Sigmoid colon (tissue), 7 donors: ENCODE measurements around the gene USF1. TPM values are rescaled to one million over a fixed set of nuclear protein-coding genes. Genes with fewer than 3 reads are reported as not detected.

Experiments
- DNase-seq: peaks from one replicate; pipeline ENCODE4 v3.0.0-alpha.2; 2019
- H3K27ac ChIP-seq, 4 donors: fragments of 200-600 bp; sonication (generic); one replicate each; pipeline ENCODE4 v1.5.1; 2016 to 2019; ENCODE audit warnings: mild to moderate bottlenecking in 1 of 4
- H3K27me3 ChIP-seq, 3 donors: fragments of 200-600 bp; sonication (generic); one replicate each; pipeline ENCODE4 v1.5.1; 2019; ENCODE audit warnings: mild to moderate bottlenecking in 1 of 3
- H3K36me3 ChIP-seq, 4 donors: fragments of 200-600 bp; sonication (generic); one replicate each; pipeline ENCODE4 v1.5.1; 2016 to 2019
- H3K4me1 ChIP-seq, 4 donors: fragments of 200-600 bp; sonication (generic); one replicate each; pipeline ENCODE4 v1.5.1; 2017 to 2019
- H3K4me3 ChIP-seq, 4 donors: fragments of 200-600 bp; sonication (generic); one replicate each; pipeline ENCODE4 v1.5.1; 2017 to 2019; ENCODE audit warnings: mild to moderate bottlenecking in 2 of 4, moderate library complexity in 1 of 4
- H3K9me3 ChIP-seq, 4 donors: fragments of 200-600 bp in 3 of 4; sonication (generic) in 3 of 4; one replicate each; pipeline versions ENCODE4 v1.5.1 to v1.6.1; 2013 to 2019
- EP300 ChIP-seq, 4 donors: sonication (generic); formaldehyde crosslinking; IDR thresholded peaks; one replicate each; pipeline ENCODE4 v1.6.1; 2017; ENCODE audit warnings: antibody characterized with exemption in 4 of 4
- POLR2A ChIP-seq, 2 donors: fragments of 450-650 bp; IDR thresholded peaks; one replicate each; pipeline ENCODE4 v1.6.1; 2016; ENCODE audit warnings: antibody characterized with exemption in 2 of 2, mild to moderate bottlenecking in 2 of 2, moderate library complexity in 2 of 2
- POLR2AphosphoS5 ChIP-seq, 4 donors: sonication (generic); formaldehyde crosslinking; IDR thresholded peaks; one replicate each; pipeline ENCODE4 v1.6.1; 2017; ENCODE audit warnings: antibody characterized with exemption in 4 of 4
- WGBS, 2 donors: extraction: QIAGEN DNeasy Blood & Tissue Kit; methylation state at CpG; one replicate each; pipeline ENCODE4 v1.1.7; 2013; 5-methylcytosine and 5-hydroxymethylcytosine counted together
- intact Hi-C: fragments of 100-400 bp; cut with DNase I; formaldehyde crosslinking; loops from one replicate; pipeline ENCODE4 v1.15.1; 2023
- polyA plus RNA-seq, 3 donors: library from polyadenylated mRNA; stranded (reverse); fragments of 200-250 nt; gene quantifications; one replicate each; pipeline ENCODE4 v1.2.3, GENCODE V29; 2013
- total RNA-seq, 4 donors: library from RNA; depleted of rRNA; stranded (reverse); fragments of >200 nt; gene quantifications; one replicate each; pipeline ENCODE4 v1.1.0, GENCODE V29; 2016
- TF ChIP-seq, protein P1 (sequence below), 4 experiments: fragments of 450-650 bp in 3 of 4; fragments of 200-600 bp in 1 of 4; IDR thresholded peaks; one replicate each; pipeline ENCODE4 v1.5.1; 2016 to 2019; ENCODE audit warnings: antibody characterized with exemption in 4 of 4, mild to moderate bottlenecking in 3 of 4, moderate library complexity in 2 of 4
- donor health status: healthy with polysubstance abuse.
- donor health status: Bipolar disorder and iron deficiency.
- donor health status: healthy.

Gene USF1
- total and polyA plus RNA-seq, 7 donors = 25.8 to 84.6 (median 62.4) TPM

DNA sequence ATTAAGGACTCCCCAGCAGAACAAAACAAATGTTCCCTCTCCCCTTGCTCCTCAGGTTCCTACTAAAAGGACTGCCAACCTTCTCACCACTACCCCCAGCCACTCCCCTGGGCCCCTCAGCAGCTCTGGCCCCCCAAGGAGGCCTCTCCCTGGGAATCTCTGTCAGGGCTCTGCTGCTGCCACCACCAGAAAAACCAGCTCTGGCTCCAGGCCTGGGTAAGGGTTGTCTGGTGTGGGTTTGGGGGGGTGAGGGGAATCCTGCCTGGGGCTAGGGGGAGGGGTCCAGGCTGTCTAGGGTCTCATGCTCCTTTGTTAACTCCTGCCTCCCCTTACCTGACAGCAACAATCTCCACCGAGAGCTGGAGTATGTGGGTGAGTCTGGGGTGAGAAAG lies 38.8 kb upstream of the USF1 start:
- H3K9me3 ChIP-seq = no peaks in the 10 kb centered on the region
- no peak overlapping the region for H3K4me3 ChIP-seq
- WGBS, 2 donors = 90 to 100% methylated on average over 1 of the region's 1 CpG
- no peaks in the 10 kb centered on the region for H3K36me3 ChIP-seq
- H3K27ac ChIP-seq = no peak overlapping the region
- H3K4me1 ChIP-seq = no peaks in the 10 kb centered on the region
- TF ChIP-seq POLR2A (IDR thresholded peaks at IDR 0.05) = no peak
- H3K27me3 ChIP-seq = peaks cover 0 to under 1% (median 0%) of the 10 kb centered on the region in 3 donors
- intact Hi-C loops = no loop called here
- DNase-seq = no peak

DNA sequence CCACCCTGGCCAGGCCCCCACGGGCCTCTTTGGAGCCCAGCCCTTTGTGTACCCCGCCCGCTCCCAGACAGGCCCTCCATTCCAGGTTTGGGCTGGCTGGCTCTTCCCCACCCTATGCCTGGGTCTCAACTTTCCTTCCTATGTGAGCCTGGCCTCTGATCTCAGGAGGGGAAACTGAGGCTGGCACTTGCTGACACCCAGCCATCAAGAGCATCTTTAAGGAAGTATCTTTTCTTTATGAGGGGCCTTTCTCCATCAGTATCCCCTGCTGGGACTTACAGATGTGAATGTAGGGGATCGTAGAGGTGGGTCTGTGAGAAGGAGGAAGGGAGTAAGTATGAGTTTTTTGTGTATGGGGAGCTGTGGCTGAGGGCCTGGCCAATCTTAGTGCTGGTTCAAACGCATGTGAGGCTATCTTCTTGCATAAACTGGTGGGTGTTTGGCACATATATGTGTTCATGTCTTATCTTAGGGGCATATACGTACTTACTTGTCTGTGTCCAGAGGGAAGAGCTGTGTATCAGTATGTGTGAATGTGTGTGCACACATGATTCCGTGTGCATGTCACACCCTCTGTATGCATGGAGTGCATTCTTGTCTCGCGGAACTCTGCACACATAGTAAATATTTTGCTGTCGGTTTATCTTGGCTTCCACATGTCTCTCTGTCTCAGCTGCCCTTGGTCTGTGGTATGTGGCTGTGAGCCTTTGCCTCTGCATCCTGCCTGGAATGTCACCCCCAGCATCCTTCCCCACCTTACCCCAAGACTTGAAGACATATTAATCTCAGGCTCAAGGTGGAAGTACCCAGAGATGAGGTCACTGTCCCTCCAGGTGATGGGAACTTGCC lies 38.2 kb upstream of the USF1 start:
- no peak overlapping the region for H3K27ac ChIP-seq
- no peaks in the 10 kb centered on the region for H3K4me1 ChIP-seq
- no peaks in the 10 kb centered on the region for H3K9me3 ChIP-seq
- TF ChIP-seq, protein P1, sequence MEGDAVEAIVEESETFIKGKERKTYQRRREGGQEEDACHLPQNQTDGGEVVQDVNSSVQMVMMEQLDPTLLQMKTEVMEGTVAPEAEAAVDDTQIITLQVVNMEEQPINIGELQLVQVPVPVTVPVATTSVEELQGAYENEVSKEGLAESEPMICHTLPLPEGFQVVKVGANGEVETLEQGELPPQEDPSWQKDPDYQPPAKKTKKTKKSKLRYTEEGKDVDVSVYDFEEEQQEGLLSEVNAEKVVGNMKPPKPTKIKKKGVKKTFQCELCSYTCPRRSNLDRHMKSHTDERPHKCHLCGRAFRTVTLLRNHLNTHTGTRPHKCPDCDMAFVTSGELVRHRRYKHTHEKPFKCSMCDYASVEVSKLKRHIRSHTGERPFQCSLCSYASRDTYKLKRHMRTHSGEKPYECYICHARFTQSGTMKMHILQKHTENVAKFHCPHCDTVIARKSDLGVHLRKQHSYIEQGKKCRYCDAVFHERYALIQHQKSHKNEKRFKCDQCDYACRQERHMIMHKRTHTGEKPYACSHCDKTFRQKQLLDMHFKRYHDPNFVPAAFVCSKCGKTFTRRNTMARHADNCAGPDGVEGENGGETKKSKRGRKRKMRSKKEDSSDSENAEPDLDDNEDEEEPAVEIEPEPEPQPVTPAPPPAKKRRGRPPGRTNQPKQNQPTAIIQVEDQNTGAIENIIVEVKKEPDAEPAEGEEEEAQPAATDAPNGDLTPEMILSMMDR (IDR thresholded peaks at IDR 0.05) = no peak
- no peak for TF ChIP-seq POLR2AphosphoS5 (IDR thresholded peaks at IDR 0.05)
- no peak for TF ChIP-seq POLR2A (IDR thresholded peaks at IDR 0.05)
- no peak for TF ChIP-seq EP300 (IDR thresholded peaks at IDR 0.05)
- H3K27me3 ChIP-seq = peaks cover 0 to 4% (median 0%) of the 10 kb centered on the region in 3 donors
- intact Hi-C loops = no loop called here
- H3K36me3 ChIP-seq = no peaks in the 10 kb centered on the region
- WGBS, 2 donors = 44 to 73% methylated on average over 10 of the region's 10 CpGs
- no peak overlapping the region for H3K4me3 ChIP-seq
- DNase-seq = no peak

DNA sequence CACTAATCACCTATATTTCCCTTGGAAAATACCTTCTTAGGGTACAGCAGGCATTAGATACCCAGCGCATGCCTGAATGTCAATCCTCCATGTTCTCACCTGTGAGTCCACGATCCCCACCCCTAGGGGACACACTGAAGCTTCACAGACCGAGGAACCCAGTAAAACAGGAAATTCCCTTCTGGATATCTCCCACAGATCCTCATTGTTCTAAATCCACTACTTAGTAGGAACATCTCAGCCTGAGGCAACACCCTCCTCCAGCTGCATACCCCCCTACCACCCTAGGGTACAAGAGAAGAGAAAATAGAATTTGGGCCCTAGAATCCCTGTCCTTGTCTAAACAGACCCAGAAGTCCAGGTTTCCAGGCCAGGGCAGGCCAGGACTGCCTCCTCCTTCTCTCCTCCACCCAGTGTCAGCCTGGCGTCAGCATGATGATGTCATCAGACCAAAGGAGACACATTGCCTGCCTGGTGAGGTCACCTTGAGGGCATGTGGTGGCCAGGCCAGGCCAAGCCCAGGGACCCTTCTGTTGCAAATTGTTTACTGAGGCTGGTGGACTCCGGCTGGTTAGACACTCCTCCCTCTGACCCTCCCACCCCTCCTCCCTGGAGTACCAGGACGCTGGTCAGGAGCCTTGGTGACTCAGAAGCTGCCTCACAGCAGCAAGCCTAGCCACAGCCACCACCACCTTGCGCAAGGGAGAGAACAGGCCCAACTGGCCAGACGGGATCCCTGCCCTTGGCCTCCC lies 37.4 kb upstream of the USF1 start:
- DNase-seq = peak; percentile 84
- H3K4me3 ChIP-seq = no peak overlapping the region
- H3K4me1 ChIP-seq = no peaks in the 10 kb centered on the region
- TF ChIP-seq POLR2A (IDR thresholded peaks at IDR 0.05) (no peak), EP300 (IDR thresholded peaks at IDR 0.05) (no peak), POLR2AphosphoS5 (IDR thresholded peaks at IDR 0.05) (peak in 1 of 4 donors; percentile 13)
- TF ChIP-seq, protein P1 (IDR thresholded peaks at IDR 0.05) = no peak
- peaks cover 0 to 4% (median 0%) of the 10 kb centered on the region in 3 donors for H3K27me3 ChIP-seq
- H3K27ac ChIP-seq = peak overlapping the region in 1 of 4 donors; percentile 45
- intact Hi-C loops = no loop called here
- H3K9me3 ChIP-seq = no peaks in the 10 kb centered on the region
- H3K36me3 ChIP-seq = no peaks in the 10 kb centered on the region
- WGBS, 2 donors = 35 to 65% methylated on average over 8 of the region's 8 CpGs

DNA sequence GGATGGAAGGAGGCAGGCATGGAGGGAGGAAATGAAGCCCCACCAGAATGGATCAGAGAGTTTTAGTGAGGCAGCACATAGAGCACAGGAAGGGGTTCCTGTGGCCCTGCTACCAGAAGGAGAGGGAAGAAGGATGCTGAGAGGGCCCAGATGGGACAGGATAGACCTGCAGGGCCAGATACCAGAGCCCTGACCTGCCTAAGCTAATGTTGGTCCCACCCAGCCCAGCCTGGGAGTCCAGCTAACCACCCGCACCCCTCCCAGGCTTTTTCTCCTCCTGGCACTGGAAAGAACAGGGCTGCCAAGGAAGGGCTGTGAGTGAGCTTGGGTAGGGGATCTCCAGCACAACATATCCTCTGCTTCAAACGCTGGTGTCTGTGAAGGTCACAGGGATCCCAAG lies 36.7 kb upstream of the USF1 start:
- Histone ChIP-seq H3K36me3 (no peaks in the 10 kb centered on the region), H3K27me3 (peaks cover 0 to 4% (median 0%) of the 10 kb centered on the region in 3 donors), H3K4me3 (no peak overlapping the region), H3K9me3 (no peaks in the 10 kb centered on the region), H3K27ac (no peak overlapping the region), H3K4me1 (no peaks in the 10 kb centered on the region)
- DNase-seq = no peak
- intact Hi-C loops = no loop called here
- WGBS, 2 donors = 90 to 91% methylated on average over 2 of the region's 2 CpGs
- no peak for TF ChIP-seq POLR2AphosphoS5 (IDR thresholded peaks at IDR 0.05)
- TF ChIP-seq, protein P1 (IDR thresholded peaks at IDR 0.05) = no peak
- no peak for TF ChIP-seq POLR2A (IDR thresholded peaks at IDR 0.05)
- no peak for TF ChIP-seq EP300 (IDR thresholded peaks at IDR 0.05)

DNA sequence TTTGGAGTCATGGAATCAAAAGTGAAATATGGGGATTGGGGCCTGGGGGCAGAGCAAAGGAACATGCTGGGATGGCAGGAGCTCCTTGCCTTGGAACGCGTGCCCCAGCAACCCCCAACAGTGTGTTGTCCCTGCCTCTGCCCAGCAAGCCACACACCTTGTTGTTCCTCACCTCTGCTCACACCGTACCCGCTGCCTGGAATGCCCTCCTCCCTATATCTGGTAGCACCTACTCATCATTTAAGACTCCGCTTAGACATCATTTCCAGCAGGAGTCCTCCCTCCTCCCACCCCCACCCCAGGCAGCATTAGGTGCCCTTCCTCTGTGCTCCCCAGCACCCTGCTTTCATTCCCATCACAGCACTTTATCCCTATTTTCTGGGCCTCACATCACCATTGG lies 35.7 kb upstream of the USF1 start:
- 75 to 78% methylated on average over 5 of the region's 5 CpGs for WGBS, 2 donors
- Histone ChIP-seq H3K4me1 (no peaks in the 10 kb centered on the region), H3K27ac (no peak overlapping the region), H3K4me3 (no peak overlapping the region), H3K9me3 (no peaks in the 10 kb centered on the region), H3K27me3 (peaks cover 0 to 4% (median 0%) of the 10 kb centered on the region in 3 donors), H3K36me3 (no peaks in the 10 kb centered on the region)
- DNase-seq = no peak
- intact Hi-C loops = no loop called here
- TF ChIP-seq POLR2A (IDR thresholded peaks at IDR 0.05) (no peak), POLR2AphosphoS5 (IDR thresholded peaks at IDR 0.05) (no peak), EP300 (IDR thresholded peaks at IDR 0.05) (no peak)
- TF ChIP-seq, protein P1 (IDR thresholded peaks at IDR 0.05) = no peak
